Measurements from ENCODE around the gene ANKS3.

ANKS3 gene

DNA sequence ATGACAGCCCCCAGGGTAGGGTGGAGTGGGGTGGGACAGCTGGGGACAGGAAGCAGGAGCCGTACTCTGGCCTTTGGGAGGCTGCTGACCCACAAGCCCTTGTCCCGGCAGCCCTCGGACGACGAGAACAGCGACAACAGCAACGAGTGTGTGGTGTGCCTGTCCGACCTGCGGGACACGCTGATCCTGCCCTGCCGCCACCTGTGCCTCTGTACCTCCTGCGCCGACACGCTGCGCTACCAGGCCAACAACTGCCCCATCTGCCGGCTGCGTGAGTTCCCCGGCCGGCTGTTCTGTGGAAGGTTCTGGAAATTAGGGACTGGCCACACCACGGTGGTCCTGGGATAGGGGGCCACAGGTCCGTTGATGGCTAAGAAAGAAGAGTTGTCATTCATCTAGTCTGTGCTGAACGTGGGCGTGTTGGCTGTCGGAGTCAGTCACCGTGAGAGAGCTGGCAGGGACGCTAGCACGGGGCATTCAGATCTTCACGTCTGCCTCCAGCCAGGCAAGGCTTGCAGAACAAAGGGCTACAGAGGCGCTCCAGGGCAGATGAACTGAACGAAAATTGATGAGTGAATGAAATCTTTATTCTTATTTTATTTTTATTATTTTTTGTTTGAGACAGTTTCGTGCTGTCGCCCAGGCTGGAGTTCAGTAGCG is 60.6 kb downstream of the ANKS3 start:
- in situ Hi-C loops (cut with MboI; ENCODE audit: low sequenced_read_pairs), result no loop called here

DNA sequence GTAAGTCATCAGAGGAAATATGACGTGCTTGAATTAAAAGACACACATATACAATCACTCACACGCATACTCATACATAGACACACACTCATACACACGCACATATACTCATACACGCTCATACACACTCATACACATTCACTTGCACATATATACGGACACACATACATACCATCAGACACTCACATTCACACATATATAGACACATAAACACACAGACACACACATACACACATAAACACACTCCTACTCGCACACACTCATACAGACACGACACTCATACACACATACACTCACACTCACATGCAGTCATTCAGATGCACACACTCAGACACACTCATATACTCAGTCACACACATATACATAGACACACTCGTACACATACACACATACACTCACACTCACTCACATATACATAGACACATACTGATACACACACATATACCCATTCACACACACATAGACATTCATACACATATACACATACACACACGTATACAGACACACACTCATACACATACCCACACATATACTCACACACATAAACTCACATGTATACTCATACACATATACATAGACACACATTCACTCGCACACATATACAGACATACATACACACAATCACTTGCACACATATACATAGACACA is 65.6 kb downstream of the ANKS3 start:
- in situ Hi-C loops (cut with MboI; ENCODE audit: low sequenced_read_pairs), result no loop called here

DNA sequence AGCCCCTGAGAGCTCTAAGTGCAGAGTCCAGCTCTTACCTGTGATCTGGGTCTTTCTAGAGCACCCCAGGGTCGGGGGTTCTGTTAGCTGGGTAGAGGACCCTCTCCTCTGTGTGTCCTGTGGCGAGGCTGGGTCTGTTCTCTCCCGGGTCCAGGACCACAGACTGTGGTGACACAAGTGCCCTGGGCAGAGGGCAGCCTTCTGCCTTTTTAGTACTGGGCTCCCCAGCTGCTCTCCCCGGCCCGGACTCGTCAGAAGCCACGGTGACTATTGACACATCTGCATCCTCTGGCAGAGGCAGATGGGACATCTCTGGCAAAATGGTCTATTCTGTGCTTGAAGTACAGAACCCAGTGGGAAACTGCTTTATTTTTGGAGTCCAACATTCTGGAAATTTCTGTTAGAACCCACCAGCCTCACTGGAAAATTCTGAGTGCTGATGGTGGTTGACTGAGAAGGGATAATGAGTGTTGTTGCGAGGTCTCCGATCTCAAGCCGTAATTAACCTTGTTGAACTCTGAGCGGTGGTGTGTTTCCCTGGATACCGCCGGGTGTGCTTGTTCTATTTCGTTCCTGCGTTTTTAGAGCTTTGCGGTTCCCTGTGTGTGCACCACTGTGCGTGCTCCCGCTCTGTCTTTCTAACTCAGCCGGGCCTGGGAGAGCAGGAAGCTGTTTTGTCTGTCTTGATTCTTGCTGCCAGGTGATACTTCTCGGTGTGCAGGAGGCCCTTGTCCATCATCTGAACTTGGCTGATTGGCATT is 66.7 kb downstream of the ANKS3 start:
- in situ Hi-C loops (cut with MboI; ENCODE audit: low sequenced_read_pairs), result no loop called here

DNA sequence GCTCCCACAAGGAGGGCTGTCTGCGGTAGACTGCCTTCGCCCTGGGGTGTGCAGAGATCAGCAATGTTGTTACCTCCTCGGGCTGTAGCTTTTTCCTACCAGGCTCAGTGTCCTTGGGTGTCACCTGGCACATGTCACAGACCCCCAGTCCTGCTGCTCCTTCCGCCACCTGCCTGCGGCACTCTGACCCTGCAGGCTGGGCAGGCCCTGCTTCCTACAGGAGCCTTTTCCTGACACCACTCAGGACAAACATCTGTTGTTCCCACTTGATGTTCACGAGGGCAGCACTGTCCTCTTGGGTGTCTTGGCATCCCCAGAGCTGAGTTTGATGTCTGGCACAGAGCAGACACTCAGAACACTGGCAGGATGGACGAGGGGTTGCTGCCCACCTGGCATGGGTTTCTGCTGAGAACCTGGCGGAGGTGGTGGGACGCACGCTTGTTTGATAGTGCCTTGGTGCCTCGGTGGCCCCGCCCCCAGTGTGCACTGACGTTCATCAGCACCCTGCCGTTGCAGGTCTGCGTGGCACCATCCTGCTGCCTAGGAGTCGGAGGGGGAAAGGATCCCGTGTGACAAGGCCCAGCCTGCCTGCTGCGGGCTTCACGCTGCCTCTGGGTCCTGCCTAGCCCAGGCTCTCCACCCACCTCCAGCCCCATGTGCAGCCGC is 67.4 kb downstream of the ANKS3 start:
- in situ Hi-C loops (cut with MboI; ENCODE audit: low sequenced_read_pairs), result no loop called here

DNA sequence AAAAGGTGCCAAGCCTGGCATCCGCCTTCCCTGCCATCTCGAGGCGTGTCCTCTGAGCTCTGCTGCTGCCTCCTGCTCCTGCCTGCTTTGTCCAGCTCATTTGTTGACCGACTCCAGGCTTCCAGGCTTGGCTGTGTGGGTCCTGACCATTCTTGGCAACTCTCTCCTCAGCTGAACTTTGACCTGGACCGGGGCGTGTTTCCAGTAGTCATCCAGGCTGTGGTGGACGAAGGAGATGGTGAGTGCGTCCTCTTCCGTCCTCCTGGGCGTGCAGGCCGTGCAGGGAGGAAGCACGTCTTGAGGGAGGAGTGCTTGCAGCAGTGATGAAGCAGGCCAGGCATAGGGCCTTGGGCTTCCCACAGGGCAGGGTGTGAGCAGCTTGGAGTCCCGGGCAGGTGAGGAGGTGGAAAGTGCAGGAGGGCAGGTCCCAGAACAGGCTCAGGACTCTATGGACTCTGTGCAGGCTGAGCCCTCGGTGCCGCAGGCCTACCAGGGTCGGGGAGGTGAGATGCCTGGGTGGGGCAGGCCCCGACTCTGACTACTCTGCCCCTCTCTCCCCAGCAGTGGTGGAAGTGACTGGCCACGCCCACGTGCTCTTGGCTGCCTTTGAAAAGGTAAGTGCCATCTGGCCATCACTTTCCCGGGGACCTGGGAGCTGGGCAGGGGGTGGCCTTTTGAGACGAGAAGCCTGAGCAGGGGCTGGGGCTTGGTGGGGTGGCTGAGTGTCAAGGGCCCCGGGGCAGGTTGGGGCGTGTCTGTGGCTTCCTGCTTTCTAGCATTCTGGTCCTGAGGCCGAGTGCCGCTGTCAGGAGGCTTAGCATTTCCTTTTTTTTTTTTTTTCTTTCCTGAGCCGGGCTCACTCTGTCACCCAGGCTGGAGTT is 69.3 kb downstream of the ANKS3 start:
- in situ Hi-C loops (cut with MboI; ENCODE audit: low sequenced_read_pairs), result no loop called here

DNA sequence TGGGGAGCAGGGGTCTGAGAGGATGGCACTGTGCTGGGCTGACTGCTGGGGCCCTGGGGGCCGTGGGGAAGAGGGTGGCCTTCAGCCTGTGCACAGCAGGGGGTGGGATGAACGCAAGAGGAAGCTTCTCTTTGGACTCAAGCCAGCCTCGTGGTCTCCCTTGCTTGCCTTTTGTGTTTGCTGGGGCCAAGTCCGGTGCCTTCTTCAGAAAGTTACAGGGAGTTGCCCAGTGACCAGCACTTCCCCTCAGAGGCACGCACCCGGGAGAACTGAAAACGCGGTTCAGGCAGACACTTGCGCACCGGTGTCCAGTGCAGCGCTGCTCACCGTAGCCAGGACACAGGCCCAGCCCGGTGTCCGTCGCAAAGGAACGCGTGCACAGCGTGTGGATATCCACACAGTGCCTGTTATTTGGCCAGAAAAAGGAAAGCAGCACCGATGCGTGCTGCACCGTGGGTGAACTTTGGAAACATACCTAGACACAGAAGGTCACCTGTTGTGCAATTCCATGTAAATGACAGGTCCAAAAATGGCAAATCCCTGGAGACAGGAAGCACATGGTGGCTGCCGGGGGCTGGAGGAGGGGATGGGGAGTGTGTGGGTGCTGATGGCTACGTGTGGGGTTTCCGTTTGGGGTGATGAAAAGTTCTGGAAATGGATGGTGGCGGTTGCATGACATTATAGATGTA is 70.2 kb downstream of the ANKS3 start:
- in situ Hi-C loops (cut with MboI; ENCODE audit: low sequenced_read_pairs), result no loop called here

DNA sequence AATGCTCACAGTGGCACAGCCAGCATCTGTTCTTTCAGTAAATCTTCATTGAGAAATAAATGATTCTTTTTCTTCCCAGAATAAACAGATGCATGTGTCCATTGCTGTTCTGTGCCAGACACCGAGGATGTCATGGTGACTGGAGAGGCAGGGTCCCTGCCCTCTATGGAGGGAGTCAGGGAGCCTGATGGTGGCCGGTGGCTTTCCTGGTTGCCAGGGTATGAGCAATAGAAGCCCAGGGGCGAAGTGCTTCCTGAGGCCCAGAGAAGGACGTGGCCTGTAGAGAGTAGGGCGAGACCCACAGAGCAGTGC is 70.7 kb downstream of the ANKS3 start:
- in situ Hi-C loops (cut with MboI; ENCODE audit: low sequenced_read_pairs), result no loop called here

DNA sequence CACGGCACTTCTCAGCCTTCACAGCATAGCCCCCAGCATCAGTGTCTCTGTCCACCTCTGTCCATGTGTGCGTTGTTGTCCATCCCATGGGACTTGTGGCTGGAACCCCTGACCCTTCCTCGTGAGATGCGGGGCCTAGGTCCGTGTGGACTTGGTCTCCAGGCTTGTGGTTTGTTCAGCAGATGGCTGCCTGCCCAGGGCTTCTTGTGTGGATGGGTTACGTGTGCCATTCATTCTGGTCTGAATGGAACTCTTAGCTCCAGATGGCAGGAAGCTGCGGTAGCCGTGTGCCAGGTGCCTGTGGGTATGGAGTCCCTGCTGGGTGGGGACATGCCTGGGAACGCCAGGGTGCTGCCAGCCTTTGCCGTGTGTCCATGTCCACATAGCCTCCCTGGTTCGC is 72.4 kb downstream of the ANKS3 start:
- in situ Hi-C loops (cut with MboI; ENCODE audit: low sequenced_read_pairs), result no loop called here

DNA sequence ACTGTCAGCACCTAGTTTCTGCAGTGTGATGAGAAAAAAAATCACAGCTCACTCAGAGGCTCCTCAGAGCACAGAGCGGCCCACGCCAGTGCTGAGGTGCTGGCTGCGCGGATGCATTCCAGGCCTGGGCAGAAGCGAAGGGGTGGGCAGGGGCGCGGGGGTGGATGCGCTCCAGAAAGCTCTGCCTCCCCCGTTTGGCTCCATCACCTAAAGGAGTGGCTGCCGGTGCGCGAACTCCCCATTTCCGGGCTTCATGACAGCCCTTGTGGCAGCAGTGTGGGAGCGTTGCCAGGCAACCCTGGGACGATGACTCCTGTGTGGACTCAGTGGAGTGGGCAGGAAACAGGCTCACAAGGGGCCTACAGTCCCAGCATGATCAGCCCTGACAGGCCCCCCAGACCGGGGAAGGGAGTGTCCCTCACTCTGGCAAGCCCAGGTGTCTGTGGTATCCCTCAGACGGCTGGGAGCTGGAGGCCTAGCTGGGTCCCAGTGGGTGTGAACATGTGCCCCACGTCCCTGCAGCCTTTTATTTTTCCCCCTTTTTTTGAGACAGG is 73.5 kb downstream of the ANKS3 start:
- in situ Hi-C loops (cut with MboI; ENCODE audit: low sequenced_read_pairs), result no loop called here

DNA sequence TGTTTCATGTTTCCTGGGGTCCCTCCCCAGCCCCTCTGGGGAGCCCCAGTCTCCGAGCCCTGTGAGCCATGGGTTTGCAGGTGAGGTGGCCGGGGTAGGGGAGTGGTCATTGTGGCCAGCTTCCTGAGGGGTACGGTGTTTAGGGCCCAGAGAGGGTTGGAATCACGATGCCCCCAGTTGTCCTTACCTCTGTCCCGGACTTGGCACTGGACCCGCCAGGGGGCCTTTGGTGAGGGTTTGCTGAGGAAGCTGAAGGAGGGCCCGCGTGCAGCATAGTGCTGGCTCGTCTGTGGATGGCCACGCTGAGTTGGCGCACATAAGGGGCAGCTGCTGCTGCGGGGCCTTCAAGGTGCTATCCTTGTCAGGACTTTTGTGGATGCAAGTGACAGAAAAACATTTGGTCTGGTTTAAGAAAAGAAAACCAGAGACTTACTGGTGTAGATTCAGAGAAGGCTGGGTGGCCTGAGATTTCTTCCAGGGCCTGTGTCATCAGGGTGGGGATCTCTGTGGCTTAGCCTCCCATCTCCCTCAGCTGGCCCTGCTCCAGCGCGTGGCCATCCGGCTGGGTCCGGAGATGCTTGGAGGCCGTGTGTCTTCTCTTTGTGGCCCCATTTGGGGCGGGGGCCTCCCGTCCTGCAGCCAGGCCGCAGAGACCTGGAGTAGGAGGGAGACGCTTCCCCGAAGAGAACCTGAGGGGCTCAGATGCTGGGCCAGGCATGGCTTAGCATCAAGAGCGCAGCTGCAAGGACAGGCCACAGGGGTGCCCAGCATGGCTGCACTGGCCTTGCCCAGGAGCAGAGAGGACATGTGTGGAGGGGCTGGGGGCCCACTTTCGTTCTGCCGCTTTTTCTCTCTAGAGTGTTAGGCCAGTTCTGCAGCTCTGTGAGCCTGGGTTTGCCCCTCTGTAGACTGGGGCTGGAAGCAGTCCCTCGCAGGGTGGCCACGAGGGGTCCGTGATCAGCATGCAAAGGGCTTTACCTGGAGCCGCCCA is 74.4 kb downstream of the ANKS3 start:
- in situ Hi-C loops (cut with MboI; ENCODE audit: low sequenced_read_pairs), result no loop called here

DNA sequence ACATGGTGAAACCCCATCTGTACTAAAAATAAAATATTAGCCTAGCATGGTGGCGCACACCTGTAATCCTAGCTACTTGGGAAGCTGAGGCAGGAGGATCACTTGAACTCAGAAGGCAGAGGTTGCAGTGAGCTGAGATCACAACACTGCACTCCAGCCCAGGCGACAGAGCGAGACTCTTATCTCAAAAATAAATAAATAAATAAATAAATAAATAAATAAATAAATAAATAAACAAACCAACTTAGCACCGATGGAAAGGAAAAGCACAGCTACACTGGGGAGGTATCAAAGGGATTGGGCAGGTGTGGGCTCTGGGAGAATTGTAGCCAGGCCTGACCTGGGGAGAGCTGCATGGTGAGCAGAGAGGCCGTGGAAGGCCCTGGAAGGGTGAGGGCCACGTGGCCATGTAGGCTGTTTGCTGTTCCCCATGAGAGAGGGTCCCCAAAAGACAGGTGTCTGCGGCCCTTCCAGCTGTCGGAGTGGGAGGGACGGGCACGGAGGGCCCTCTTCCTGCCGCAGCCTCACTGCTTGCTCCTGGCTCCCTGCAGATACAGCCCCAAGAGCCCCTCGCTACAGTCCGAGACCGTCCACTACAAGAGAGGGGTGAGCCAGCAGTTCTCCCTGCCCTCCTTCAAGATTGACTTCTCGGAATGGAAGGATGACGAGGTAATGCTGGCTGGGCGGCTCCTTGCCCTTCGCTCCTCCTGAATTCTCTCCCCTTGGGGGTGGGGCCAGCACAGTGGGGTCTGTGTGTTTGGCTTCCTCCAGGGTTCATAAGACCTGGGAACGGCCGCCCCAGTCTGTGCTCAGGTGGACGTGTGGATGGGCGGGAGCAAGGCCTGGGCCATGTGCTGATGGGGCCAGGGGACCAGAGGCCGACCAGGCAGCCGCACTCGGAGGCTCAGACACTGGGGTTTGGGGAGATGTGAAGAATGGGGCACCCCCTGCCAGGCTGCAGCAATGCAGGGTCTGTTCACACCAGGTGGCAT is 77.1 kb downstream of the ANKS3 start:
- in situ Hi-C loops (cut with MboI; ENCODE audit: low sequenced_read_pairs), result no loop called here

DNA sequence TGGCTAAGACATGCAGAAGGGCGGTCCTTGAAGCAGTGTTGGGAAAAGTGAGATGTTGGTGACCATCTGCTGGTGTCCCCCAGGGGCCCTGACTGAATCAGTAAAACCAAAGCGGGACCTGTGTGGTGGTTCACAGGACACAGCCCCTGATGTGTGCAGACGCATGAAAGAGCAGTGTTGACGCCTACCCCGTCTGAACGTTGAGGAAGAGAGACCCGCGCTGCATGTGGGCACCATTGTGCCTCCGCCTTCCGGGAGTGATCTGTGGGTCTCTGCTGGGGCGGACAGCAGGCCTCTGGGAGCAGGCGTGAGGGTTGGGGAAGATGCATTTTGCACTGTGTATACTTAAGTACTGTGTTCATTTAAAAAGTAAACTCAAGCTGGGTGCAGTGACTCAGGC is 77.8 kb downstream of the ANKS3 start:
- in situ Hi-C loops (cut with MboI; ENCODE audit: low sequenced_read_pairs), result no loop called here

DNA sequence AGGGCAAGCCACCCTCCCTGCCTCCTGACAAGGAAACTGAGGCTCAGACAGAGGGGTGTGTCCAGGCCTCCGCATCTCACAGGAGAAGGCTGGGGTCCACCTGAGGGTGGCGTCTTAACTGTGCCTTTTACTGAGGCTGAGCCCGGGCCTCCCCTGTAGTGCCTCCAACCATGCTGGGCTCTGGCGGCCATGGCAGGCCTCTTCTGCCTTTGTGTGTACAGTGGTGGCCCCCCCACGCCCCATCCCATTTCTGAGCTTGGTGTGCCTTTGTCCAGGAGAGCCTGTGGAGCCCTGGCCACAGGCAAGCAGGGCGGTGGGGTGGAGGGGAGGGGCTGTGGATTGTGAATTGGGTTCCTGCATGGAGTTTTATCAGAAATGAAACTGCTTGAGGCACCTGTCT is 78.3 kb downstream of the ANKS3 start:
- in situ Hi-C loops (cut with MboI; ENCODE audit: low sequenced_read_pairs), result no loop called here

DNA sequence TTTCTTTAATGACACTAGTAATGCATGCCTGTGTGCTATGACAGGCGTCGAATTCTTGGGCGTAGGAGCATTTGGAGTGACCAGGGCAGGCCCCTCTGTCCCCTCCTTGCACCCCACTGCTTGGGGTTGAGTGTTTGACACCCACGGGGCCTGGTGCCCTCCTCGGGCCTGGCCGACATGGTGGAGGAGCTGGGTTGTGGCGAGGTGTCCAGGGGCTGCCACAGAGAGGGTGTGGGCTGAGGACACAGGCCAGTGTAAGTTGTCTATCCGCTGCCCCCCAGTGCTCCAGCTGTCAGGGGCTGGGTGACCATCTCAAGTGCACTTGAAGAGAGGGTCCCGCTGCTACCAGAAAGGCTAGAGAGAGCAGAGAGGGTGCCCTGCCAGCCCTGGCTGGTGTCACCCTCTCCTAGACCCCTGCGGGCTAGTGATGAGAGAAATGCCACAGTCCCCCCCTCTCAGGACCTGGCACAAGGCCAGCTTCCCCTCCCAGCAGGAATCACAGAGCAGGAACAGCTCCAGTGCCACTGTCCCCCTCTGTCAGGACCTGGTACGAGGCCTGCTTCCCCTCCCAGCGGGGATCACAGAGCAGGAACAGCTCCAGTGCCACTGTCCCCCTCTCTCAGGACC is 79.0 kb downstream of the ANKS3 start:
- in situ Hi-C loops (cut with MboI; ENCODE audit: low sequenced_read_pairs), result no loop called here

DNA sequence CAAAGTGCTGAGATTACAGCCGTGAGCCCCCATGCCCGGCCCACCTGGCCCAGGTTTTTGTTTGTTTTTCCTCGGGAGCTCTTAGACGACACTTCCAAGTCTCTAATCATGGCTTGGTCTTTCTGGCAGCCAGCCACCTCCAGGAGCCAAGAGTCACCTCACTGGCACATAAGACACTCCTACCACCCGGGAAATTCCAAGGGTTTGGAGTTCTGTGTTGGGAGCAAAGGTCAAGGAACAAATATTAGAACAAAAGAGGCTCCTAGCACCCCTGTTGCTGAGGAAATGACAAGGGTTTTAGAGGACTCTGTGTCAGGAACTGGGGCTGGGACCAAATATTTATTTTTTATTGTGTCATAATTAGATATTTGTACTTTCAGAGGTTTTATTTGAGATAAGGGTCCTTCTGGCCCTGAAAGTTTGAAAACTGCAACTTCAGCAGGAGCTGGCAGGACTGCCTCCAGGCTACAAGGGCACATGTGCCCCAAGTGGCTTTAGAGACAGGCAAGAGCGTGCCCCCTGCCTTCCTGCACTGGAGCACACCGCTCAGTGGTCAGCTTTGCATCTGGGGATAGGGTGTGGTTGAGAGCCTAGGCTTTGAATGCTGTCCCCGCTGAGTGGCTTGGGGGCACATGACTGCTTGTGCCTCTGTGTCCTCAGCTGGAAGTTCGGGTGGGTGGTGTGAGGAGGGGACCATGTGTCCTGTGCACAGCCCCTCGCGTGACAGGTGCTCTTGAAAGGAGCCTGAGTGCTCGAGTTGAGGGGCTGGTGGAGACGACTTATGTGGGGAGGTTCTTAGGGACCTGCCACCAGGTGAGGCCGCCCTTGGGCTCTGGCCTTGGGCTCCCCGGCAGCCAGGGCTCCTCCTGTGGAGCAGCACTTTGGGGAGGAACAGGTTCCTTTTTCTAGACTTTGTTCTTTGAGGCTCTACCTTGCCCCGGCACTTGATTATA is 79.8 kb downstream of the ANKS3 start:
- in situ Hi-C loops (cut with MboI; ENCODE audit: low sequenced_read_pairs), result no loop called here

DNA sequence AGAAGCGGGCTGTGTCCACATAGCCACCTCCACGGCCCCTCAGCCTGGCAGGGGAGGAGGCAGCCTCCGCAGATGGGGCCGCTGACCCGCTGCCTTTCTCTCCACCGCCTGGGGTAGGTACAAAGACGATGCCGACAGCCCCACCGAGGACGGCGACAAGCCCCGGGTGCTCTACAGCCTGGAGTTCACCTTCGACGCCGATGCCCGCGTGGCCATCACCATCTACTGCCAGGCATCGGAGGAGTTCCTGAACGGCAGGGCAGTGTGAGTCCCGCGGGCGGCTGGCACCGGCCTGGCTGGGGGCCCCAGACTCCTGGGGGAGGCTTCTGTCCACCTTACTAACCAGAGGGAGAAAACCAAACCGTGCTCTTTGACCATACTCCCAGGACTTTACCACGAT is 81.5 kb downstream of the ANKS3 start:
- in situ Hi-C loops (cut with MboI; ENCODE audit: low sequenced_read_pairs), result no loop called here

Data from HL-60/S4 treated with retinoic acid at 250 ng/mL for 4 days and 3 days (cell line).